A673 (cell line): Measurements from ENCODE around the gene IQGAP2.

Experiments
- EZH2 ChIP-seq: fragments of 200-600 bp; sonication (generic); IDR thresholded peaks from 2 replicates; pipeline ENCODE4 v1.6.1; 2017; ENCODE audit warnings: borderline replicate concordance, low read depth, mild to moderate bottlenecking, mixed read lengths, antibody characterized with exemption, low read length; ENCODE audit not compliant: poor library complexity, severe bottlenecking
- TF ChIP-seq, protein P1 (sequence below): fragments of 300-800, 200-600 bp; sonication (generic); conservative IDR thresholded peaks from 2 replicates; pipeline ENCODE4 v1.5.1; 2017; ENCODE audit warnings: low read depth, mild to moderate bottlenecking, antibody characterized with exemption, low read length, moderate library complexity, mixed read lengths

DNA sequence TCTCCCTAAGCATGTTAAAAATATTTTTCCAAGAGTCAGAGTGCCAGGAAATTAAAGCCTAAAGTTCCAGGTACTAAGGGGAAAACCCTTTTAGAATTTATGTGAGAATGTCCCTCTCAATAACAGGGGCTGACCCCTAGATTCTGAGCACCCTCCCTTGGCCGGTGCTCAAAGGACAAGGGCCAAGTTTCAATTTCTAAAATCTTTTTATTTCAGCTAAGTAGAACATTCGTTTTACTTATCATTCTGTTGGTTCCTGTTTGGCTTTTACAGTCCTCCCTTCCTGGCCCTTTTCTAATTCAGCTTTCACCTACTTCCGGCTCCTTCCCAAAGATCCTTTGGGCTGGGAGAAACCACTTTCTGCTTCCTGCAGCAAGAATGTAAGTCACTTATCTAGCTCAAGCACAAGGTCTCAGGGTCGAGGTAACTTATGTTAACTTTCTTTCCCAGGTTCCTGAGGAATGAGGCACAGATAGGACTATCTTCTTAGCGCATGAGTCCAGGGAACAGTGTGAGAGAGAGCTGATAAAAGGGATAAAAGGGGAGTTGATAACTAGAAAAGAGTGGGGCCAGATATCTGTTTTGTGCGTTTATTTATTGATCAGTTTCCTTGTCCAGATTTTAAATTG is 254.7 kb downstream of the IQGAP2 start:
- no peak for TF ChIP-seq EZH2
- TF ChIP-seq, protein P1, sequence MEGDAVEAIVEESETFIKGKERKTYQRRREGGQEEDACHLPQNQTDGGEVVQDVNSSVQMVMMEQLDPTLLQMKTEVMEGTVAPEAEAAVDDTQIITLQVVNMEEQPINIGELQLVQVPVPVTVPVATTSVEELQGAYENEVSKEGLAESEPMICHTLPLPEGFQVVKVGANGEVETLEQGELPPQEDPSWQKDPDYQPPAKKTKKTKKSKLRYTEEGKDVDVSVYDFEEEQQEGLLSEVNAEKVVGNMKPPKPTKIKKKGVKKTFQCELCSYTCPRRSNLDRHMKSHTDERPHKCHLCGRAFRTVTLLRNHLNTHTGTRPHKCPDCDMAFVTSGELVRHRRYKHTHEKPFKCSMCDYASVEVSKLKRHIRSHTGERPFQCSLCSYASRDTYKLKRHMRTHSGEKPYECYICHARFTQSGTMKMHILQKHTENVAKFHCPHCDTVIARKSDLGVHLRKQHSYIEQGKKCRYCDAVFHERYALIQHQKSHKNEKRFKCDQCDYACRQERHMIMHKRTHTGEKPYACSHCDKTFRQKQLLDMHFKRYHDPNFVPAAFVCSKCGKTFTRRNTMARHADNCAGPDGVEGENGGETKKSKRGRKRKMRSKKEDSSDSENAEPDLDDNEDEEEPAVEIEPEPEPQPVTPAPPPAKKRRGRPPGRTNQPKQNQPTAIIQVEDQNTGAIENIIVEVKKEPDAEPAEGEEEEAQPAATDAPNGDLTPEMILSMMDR = no peak
